Panc1 (cell line): ENCODE measurements around the gene OR2L2. TPM values are rescaled to one million over a fixed set of nuclear protein-coding genes. Genes with fewer than 3 reads are reported as not detected.

ENCODE experiments used
- ATAC-seq: fragments of 200-7000 bp; cut with Tn5 transposase; 2 replicates; pipeline ENCODE4 v1.9.1; 2020; ENCODE audit warnings: mild to moderate bottlenecking, moderate library complexity
- Bru-seq: library from RNA; stranded (reverse); fragments of 400-500 nt; gene quantifications from one replicate; lab custom pipeline; 2021; lab: Mats Ljungman, UMichigan
- BruChase-seq, 2 experiments: library from RNA; stranded (reverse); fragments of 400-500 nt; gene quantifications; one replicate each; lab custom pipeline; 2021; lab: Mats Ljungman, UMichigan
- BruUV-seq: library from RNA; stranded (reverse); fragments of 400-500 nt; replicated peaks from 2 replicates; lab custom pipeline; 2021; lab: Mats Ljungman, UMichigan
- CTCF ChIA-PET: fragments of 300-600 bp; sonication (Branson Sonifier 250); formaldehyde crosslinking; loops from one replicate; lab custom pipeline; 2022; ENCODE audit warnings: antibody characterized with exemption; lab: Charles Lee
- POLR2A ChIA-PET: fragments of 300-600 bp; sonication (Branson Sonifier 250); formaldehyde crosslinking; loops from one replicate; lab custom pipeline; 2022; ENCODE audit warnings: antibody characterized with exemption; lab: Charles Lee
- DNase-seq: peaks from one replicate; pipeline ENCODE4 v3.0.0-alpha.2; 2010; ENCODE audit warnings: low read depth, low spot score
- H3K27ac ChIP-seq: 2 replicates; pipeline ENCODE4 v1.5.1; 2011; ENCODE audit warnings: mild to moderate bottlenecking, low read length, inconsistent platforms
- H3K27me3 ChIP-seq: fragments of 200-500 bp; sonication (Bioruptor generic); 2 replicates; pipeline ENCODE4 v1.6.0; 2014; ENCODE audit warnings: low read length, inconsistent platforms; ENCODE audit not compliant: control insufficient read depth, insufficient read depth
- H3K36me3 ChIP-seq: fragments of 200-500 bp; sonication (Bioruptor generic); 2 replicates; pipeline ENCODE4 v1.5.1; 2014; ENCODE audit warnings: inconsistent platforms, mild to moderate bottlenecking, low read length, moderate library complexity; ENCODE audit not compliant: control insufficient read depth, insufficient read depth
- H3K4me1 ChIP-seq: 2 replicates; pipeline ENCODE4 v1.5.1; 2011; ENCODE audit warnings: inconsistent platforms, mild to moderate bottlenecking, low read length, moderate library complexity; ENCODE audit not compliant: control insufficient read depth, insufficient read depth
- H3K4me3 ChIP-seq, 2 experiments: 2 replicates each; pipeline ENCODE4 v1.5.1; 2011 to 2012; ENCODE audit warnings: low read depth in 2 of 2, low read length in 2 of 2, mild to moderate bottlenecking in 2 of 2, inconsistent platforms in 1 of 2, moderate library complexity in 1 of 2
- H3K9me3 ChIP-seq: fragments of 200-500 bp; sonication (Bioruptor generic); 2 replicates; pipeline ENCODE4 v1.5.1; 2014; ENCODE audit warnings: low read depth, mild to moderate bottlenecking, inconsistent platforms, low read length, moderate library complexity; ENCODE audit not compliant: control insufficient read depth, insufficient read depth
- CTCF ChIP-seq: fragments of 450-650 bp; IDR thresholded peaks from 2 replicates; pipeline ENCODE4 v1.5.1; 2017; ENCODE audit warnings: mild to moderate bottlenecking
- POLR2AphosphoS5 ChIP-seq: IDR thresholded peaks from 2 replicates; pipeline ENCODE4 v1.6.1; 2012; ENCODE audit warnings: mild to moderate bottlenecking, low read depth, low read length, moderate library complexity
- REST ChIP-seq, 2 experiments: IDR thresholded peaks; 2 replicates each; pipeline ENCODE4 v1.6.1; 2011 to 2012; ENCODE audit warnings: low read depth in 2 of 2, control low read depth in 1 of 2, low read length in 1 of 2, mild to moderate bottlenecking in 1 of 2, moderate library complexity in 1 of 2; ENCODE audit not compliant: insufficient read depth in 1 of 2
- SIN3A ChIP-seq: IDR thresholded peaks from 2 replicates; pipeline ENCODE4 v1.6.1; 2012; ENCODE audit warnings: low read depth, mild to moderate bottlenecking, low read length, moderate library complexity, borderline replicate concordance; ENCODE audit not compliant: insufficient read depth
- TCF7L2 ChIP-seq: IDR thresholded peaks from 2 replicates; pipeline ENCODE4 v1.6.1; 2011; ENCODE audit warnings: mild to moderate bottlenecking, low read depth, low read length, inconsistent platforms
- in situ Hi-C: cut with HindIII; loops from 2 replicates; pipeline ENCODE4 v1.10.0; 2016; ENCODE audit warnings: low sequenced_read_pairs, low pct_unique_long_range_greater_than_20kb
- intact Hi-C: fragments of 100-400 bp; cut with micrococcal nuclease; formaldehyde crosslinking; loops from one replicate; pipeline ENCODE4 v1.10.0; 2022; ENCODE audit not compliant: unreplicated experiment
- long read RNA-seq: library from polyadenylated mRNA; unstranded; transcript quantifications from one replicate; pipeline ENCODE4 v2.0.0, GENCODE V29; 2021; ENCODE audit not compliant: unreplicated experiment
- polyA plus RNA-seq: library from polyadenylated mRNA; unstranded; fragments of >200 nt; gene quantifications from one replicate; pipeline ENCODE4 v1.2.1, GENCODE V29; 2012; ENCODE audit warnings: missing spikeins; ENCODE audit not compliant: insufficient read length
- total RNA-seq: library from RNA; stranded (reverse); gene quantifications from one replicate; pipeline ENCODE4 v1.2.1, GENCODE V29; 2021; ENCODE audit not compliant: unreplicated experiment

Gene OR2L2, protein sequence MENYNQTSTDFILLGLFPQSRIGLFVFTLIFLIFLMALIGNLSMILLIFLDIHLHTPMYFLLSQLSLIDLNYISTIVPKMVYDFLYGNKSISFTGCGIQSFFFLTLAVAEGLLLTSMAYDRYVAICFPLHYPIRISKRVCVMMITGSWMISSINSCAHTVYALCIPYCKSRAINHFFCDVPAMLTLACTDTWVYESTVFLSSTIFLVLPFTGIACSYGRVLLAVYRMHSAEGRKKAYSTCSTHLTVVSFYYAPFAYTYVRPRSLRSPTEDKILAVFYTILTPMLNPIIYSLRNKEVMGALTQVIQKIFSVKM
- not detected for total RNA-seq
- polyA plus RNA-seq, result not detected
- not detected for Bru-seq, nascent RNA
- not detected for BruChase-seq, experiment 1, labeled RNA remaining after a 2-hour chase
- BruChase-seq, experiment 2, labeled RNA remaining after a 6-hour chase, result not detected
- long read RNA-seq, result 0 reads

DNA sequence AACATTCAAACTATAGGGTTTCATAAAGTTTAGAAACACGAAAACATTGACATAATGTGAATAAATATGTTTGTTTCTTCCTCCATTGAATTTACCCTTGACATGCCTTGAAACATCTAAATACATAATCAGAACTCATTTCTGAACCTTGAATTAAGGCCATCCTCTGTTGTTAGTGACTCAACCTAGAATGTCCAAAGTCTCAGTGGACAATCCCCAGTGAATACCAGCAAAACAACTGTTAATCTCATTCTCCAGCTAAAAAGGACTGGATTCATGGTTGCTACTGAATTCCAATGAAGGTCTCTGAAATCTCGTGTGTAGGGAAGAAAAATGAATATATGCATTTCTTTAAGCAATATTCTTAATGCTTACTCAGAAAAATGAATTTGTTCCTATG lies at the start of gene OR2L2:
OR2L2 (plus strand) TSS at position 301 of the 400 bp plus-strand sequence. CDS start 8,198 bp downstream, outside the sequence.
- H3K27me3 ChIP-seq, result no peaks in the 10 kb centered on the region
- ChIA-PET CTCF (no interaction called here), POLR2A (no interaction called here)
- TF ChIP-seq REST (IDR thresholded peaks at IDR 0.05; ENCODE audit: insufficient read depth in 1 of 2, low read depth in 2 of 2, low read length in 1 of 2) (no peak), CTCF (no peak), SIN3A (no peak), POLR2AphosphoS5 (no peak), TCF7L2 (no peak)
- no peak for DNase-seq
- no TSS peak for BruUV-seq
- no peaks in the 10 kb centered on the region for H3K4me1 ChIP-seq
- H3K27ac ChIP-seq, result no peak within 1 kb of the TSS
- H3K9me3 ChIP-seq, result no peaks in the 10 kb centered on the region; the same call in 1 of the 2 replicates
- H3K36me3 ChIP-seq, result no peaks in the 10 kb centered on the region
- in situ Hi-C loops, result no loop called here
- no peak within 1 kb of the TSS for H3K4me3 ChIP-seq
- no peak for ATAC-seq
- intact Hi-C loops, result no loop called here

DNA sequence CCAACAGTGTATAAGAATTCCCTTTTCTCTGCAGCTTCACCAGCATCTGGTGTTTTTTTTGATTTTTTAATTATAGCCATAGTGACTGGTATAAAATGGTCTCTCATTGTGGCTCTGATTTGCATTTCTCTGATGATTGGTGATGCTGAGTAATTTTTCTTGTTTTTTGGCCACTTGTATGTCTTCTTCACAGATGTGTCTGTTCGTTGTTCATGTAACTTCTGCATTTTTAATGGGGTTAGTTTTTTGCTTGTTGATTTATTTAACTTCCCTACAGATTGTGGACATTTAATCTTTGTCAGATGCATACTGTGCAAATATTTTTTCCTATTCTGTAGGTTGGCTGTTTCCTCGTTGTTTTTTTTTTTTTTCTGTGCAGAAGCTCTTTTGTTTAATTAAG lies 36.9 kb upstream of the OR2L2 start:
- Histone ChIP-seq H3K4me1 (no peaks in the 10 kb centered on the region), H3K4me3 (no peak overlapping the region), H3K27me3 (no peaks in the 10 kb centered on the region), H3K27ac (no peak overlapping the region), H3K9me3 (no peaks in the 10 kb centered on the region), H3K36me3 (no peaks in the 10 kb centered on the region)
- no peak for TF ChIP-seq REST (IDR thresholded peaks at IDR 0.05; ENCODE audit: insufficient read depth in 1 of 2, low read depth in 2 of 2, low read length in 1 of 2)
- TF ChIP-seq SIN3A, result no peak
- TF ChIP-seq TCF7L2, result no peak
- no peak for TF ChIP-seq CTCF
- no peak for TF ChIP-seq POLR2AphosphoS5
- BruUV-seq, result no TSS peak
- in situ Hi-C loops (no loop called here), intact Hi-C loops (no loop called here)
- ATAC-seq (no peak), DNase-seq (no peak)
- ChIA-PET POLR2A (no interaction called here), CTCF (no interaction called here)
